ENCODE data around the gene GPSM1. TPM values are rescaled to one million over a fixed set of nuclear protein-coding genes. Genes with fewer than 3 reads are reported as not detected.
A peak's percentile ranks its signal among the peaks of the same experiment; 100 is the strongest.

Gene GPSM1
- total and polyA plus RNA-seq, 3 donors from 2014 or later, result 33.5 to 101 (median 84.4) TPM

DNA sequence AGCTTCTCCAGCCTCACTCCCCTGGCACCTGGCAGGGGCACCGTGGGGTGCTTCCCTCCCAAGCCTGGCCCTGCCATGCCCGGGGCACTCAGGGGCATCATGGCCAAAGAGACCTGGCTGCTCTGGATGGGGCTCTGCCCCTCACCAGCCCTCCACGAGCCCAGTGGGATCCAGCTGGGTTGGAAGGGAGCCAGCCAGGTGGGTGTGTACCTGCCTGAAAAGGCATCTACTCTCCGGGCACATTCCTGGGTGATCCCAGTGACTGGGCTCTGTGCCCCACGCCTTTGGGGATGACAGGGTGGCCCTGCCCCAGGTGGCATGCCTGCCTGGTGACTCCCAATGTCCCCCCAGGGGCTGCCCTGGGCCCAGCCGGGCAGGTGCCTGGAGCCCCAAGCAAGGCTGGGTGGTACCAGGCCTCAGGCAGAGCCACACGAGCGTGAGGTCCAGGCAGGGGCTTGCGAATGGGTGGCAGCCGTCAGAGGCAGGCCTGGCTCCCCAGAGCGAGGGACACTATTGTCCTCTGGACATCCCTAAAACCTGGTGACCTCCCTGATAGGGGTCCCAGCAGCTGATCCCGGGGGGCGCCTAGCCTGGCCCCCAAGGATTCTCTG, 777 bp downstream of the GPSM1 start:
- TF ChIP-seq, protein P1, sequence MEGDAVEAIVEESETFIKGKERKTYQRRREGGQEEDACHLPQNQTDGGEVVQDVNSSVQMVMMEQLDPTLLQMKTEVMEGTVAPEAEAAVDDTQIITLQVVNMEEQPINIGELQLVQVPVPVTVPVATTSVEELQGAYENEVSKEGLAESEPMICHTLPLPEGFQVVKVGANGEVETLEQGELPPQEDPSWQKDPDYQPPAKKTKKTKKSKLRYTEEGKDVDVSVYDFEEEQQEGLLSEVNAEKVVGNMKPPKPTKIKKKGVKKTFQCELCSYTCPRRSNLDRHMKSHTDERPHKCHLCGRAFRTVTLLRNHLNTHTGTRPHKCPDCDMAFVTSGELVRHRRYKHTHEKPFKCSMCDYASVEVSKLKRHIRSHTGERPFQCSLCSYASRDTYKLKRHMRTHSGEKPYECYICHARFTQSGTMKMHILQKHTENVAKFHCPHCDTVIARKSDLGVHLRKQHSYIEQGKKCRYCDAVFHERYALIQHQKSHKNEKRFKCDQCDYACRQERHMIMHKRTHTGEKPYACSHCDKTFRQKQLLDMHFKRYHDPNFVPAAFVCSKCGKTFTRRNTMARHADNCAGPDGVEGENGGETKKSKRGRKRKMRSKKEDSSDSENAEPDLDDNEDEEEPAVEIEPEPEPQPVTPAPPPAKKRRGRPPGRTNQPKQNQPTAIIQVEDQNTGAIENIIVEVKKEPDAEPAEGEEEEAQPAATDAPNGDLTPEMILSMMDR (IDR thresholded peaks at IDR 0.05), result no peak
- TF ChIP-seq POLR2A (IDR thresholded peaks at IDR 0.05), result no peak
- H3K9me3 ChIP-seq, result no peaks in the 10 kb centered on the region
- DNase-seq, result no peak
- WGBS, 2 donors, result 15 to 20% methylated on average over 5 to 12 of the region's 13 CpGs
- no peaks in the 10 kb centered on the region for H3K36me3 ChIP-seq (ENCODE audit: low read depth, missing control alignments)
- H3K27ac ChIP-seq, result peak overlapping the region; percentile 86 to 90
- intact Hi-C loops (cut with DNase I; ENCODE audit: low total_unique reads), result no loop called here
- H3K4me1 ChIP-seq, result peaks cover 34% of the 10 kb centered on the region
- H3K27me3 ChIP-seq, result no peaks in the 10 kb centered on the region
- H3K4me3 ChIP-seq, result peak overlapping the region; percentile 78

DNA sequence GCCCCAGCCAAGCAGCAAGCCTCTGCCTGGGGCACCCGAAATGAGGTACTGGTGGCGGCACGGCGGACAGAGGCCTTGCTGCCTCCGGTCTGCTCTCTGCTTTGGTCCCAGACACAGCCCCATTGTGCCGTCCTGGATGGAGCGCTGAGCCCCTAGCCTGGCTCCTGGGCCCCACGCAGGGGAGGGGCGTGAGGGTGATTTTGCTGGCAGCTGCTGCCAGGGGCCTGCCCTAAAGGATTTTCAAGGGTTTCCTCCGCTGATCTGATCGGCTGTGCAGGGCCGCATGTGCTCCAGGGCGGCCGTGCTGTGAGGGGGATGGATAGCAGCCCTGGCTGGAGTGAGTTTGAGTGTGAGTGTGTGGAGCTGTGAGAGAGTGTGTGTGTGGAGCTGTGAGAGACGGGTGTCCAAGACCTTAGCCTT, 1.3 kb downstream of the GPSM1 start:
- no peaks in the 10 kb centered on the region for H3K9me3 ChIP-seq
- intact Hi-C loops (cut with DNase I; ENCODE audit: low total_unique reads), result no loop called here
- TF ChIP-seq, protein P1 (IDR thresholded peaks at IDR 0.05), result no peak
- no peak for TF ChIP-seq POLR2A (IDR thresholded peaks at IDR 0.05)
- no peaks in the 10 kb centered on the region for H3K36me3 ChIP-seq (ENCODE audit: low read depth, missing control alignments)
- H3K4me1 ChIP-seq, result peaks cover 33% of the 10 kb centered on the region
- peak; percentile 45 for DNase-seq
- peak overlapping the region; percentile 78 for H3K4me3 ChIP-seq
- peak overlapping the region; percentile 86 to 90 for H3K27ac ChIP-seq
- no peaks in the 10 kb centered on the region for H3K27me3 ChIP-seq
- 19 to 20% methylated on average over 1 to 15 of the region's 15 CpGs for WGBS, 2 donors

DNA sequence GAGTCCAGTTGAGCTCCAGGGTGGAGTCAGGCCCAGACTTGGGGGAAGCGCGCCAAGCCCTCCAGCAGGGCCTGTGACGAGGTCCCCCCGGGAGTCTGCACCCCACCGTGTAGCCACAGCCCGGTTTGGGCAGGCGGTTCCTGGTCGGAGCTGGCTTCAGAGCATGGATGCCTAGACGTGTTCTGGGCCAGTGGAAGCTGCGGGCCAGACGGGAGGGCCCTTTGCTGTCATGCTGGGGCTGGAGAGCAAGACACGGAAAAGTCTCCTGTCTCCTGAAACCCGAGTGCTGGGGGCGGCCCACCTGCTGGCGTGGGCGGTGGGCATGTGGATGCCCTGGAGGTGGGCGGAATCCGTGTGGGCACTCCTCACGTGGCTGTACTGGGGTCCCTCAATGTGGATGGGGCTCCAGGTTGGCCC, 1.9 kb downstream of the GPSM1 start:
- no peaks in the 10 kb centered on the region for H3K9me3 ChIP-seq
- TF ChIP-seq, protein P1 (IDR thresholded peaks at IDR 0.05), result no peak
- TF ChIP-seq POLR2A (IDR thresholded peaks at IDR 0.05), result no peak
- H3K4me1 ChIP-seq, result peaks cover 27% of the 10 kb centered on the region
- H3K27ac ChIP-seq, result peak overlapping the region in 1 of 2 donors; percentile 86
- DNase-seq, result no peak
- no peaks in the 10 kb centered on the region for H3K27me3 ChIP-seq
- WGBS, 2 donors, result 65 to 77% methylated on average over 7 to 18 of the region's 19 CpGs
- intact Hi-C loops (cut with DNase I; ENCODE audit: low total_unique reads), result no loop called here
- no peak overlapping the region for H3K4me3 ChIP-seq
- H3K36me3 ChIP-seq (ENCODE audit: low read depth, missing control alignments), result no peaks in the 10 kb centered on the region

DNA sequence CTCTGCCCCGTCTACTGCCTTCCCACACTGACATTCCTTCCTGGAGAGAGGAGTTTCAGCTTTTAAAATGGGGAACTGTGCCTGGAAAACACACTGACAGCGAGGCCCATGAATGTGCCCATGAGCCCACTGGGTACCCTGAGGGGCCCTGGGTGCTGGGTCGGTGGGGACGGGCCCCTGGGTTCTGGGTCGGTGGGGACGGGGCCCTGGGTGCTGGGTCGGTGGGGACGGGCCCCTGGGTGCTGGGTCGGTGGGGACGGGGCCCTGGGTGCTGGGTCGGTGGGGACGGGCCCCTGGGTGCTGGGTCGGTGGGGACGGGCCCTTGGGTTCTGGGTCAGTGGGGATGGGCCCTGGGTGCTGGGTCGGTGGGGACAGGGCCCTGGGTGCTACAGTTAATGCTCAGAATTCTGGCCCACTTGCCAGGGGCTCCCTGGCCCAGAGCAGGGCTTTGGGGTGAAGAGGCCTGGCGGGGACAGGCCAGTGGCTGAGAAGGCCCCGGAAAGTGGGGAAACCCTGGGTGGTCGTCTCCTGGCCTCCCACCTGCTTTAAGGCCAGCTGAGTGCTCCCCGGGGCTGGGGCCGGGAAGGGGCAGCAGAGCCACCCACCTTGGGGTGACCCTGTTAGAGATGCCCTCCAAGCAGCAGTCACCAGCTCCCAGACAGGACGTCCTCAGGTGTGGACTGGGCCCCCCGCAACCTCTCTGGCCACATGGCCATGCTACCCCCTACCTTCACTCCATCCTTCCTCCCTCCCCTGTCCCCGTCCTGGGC, 2.5 kb downstream of the GPSM1 start:
- H3K4me3 ChIP-seq, result no peak overlapping the region
- intact Hi-C loops (cut with DNase I; ENCODE audit: low total_unique reads), result no loop called here
- H3K27me3 ChIP-seq, result no peaks in the 10 kb centered on the region
- H3K36me3 ChIP-seq (ENCODE audit: low read depth, missing control alignments), result no peaks in the 10 kb centered on the region
- no peaks in the 10 kb centered on the region for H3K9me3 ChIP-seq
- peak overlapping the region in 1 of 2 donors; percentile 86 for H3K27ac ChIP-seq
- WGBS, 2 donors, result 85 to 90% methylated on average over 13 to 23 of the region's 23 CpGs
- no peak for DNase-seq
- H3K4me1 ChIP-seq, result peaks cover 24% of the 10 kb centered on the region
- TF ChIP-seq POLR2A (IDR thresholded peaks at IDR 0.05), result no peak
- TF ChIP-seq, protein P1 (IDR thresholded peaks at IDR 0.05), result no peak
